HG02970 (cell line): Measurements from ENCODE around the gene SMYD3.
"Not testable (repeated sequence)": the region's sequence is repeated elsewhere in the genome, so short reads cannot be mapped to it uniquely, and the experiment has no call there.

Experiments
- ATAC-seq: cut with Tn5 transposase; IDR thresholded peaks from one replicate; pipeline ENCODE4 v1.9.1; 2021; ENCODE audit warnings: mild to moderate bottlenecking, moderate library complexity, moderate number of reproducible peaks; ENCODE audit not compliant: unreplicated experiment, low FRiP score

SMYD3 gene

GRCh38 chr1:245984390-245985155 lies 522.5 kb downstream of the SMYD3 start:
- no peak for ATAC-seq

GRCh38 chr1:245983294-245983967 lies 523.6 kb downstream of the SMYD3 start:
- ATAC-seq = no peak

- ATAC-seq = no peak
Measured at GRCh38 chr1:245979589-245979988, 527.5 kb downstream of the SMYD3 start.

- no peak for ATAC-seq
Measured at GRCh38 chr1:245978915-245979314, 528.2 kb downstream of the SMYD3 start.

GRCh38 chr1:245972476-245972875 lies 534.6 kb downstream of the SMYD3 start:
- no peak for ATAC-seq

- ATAC-seq = no peak
Measured at GRCh38 chr1:245971711-245972085, 535.4 kb downstream of the SMYD3 start.

DNA sequence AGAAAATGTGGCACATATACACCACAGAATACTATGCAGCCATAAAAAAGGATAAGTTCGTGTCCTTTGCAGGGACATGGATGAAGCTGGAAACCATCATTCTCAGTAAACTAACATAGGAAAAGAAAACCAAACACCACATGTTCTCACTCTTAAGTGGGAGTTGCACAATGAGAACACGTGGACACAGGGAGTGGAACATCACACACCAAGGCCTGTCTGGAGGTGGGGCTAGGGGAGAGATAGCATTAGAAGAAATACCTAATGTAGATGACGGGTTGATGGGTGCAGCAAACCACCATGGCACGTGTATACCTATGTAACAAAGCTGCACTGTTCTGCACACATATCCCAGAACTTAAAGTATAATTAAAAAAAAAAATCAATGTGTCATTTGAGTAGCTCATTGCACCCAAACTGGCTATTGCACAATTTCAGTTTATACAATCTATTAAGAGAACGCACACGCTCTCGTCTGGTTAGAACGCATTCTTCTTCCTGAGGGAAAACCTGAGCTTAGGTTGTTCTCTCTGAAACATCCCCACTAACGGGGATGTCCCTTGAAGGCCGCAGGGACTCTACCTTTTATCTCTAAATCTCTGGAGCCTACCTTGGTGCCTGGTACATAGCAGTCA lies 535.9 kb downstream of the SMYD3 start:
- ATAC-seq = not testable (repeated sequence)

DNA sequence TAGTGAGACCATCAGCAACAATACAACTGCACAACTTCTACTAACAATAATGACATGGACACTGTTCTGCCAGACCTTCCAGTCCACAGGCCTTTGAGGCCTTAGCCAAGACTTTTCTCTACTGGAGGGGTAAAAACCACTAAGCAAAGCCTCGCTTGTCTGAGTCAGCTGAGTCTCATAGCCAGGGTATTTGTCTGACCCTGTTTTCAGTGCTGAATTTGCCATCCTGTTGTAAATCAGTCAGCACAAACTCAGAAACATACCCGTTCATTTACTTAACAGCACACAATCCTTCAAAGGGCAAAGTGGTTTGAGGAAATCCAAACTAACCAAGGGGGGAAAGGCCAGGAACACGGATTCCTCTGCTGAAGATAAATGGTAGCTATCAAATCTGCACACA lies 537.8 kb downstream of the SMYD3 start:
- ATAC-seq = no peak

DNA sequence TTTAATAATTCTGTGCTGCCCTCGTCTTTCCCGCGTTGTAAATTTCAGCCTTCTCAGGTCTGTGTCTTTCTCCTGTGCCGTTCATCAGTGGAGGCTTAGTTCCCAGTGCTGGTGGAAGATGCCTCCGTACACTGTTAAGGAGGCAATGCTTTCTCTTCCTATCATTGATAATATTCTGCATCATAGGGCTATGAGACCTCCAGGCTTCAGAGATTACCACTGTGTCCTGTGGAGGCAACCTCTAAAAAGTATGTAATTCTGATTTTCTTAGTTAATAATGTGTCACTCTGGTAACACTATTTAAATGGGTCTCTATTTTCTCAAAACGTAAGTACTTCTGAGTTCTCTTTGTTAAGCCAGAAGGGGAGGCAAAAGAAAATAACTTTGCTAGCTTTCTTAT lies 538.3 kb downstream of the SMYD3 start:
- ATAC-seq = no peak

GRCh38 chr1:245965398-245965797 lies 541.7 kb downstream of the SMYD3 start:
- ATAC-seq = no peak

- no peak for ATAC-seq
Measured at GRCh38 chr1:245963649-245964048, 543.4 kb downstream of the SMYD3 start.

GRCh38 chr1:245962453-245962852 lies 544.6 kb downstream of the SMYD3 start:
- ATAC-seq = no peak

- no peak for ATAC-seq
Measured at GRCh38 chr1:245961137-245961540, 545.9 kb downstream of the SMYD3 start.

- ATAC-seq = no peak
Measured at GRCh38 chr1:245960171-245960570, 546.9 kb downstream of the SMYD3 start.

GRCh38 chr1:245958016-245958415 lies 549.1 kb downstream of the SMYD3 start:
- no peak for ATAC-seq

DNA sequence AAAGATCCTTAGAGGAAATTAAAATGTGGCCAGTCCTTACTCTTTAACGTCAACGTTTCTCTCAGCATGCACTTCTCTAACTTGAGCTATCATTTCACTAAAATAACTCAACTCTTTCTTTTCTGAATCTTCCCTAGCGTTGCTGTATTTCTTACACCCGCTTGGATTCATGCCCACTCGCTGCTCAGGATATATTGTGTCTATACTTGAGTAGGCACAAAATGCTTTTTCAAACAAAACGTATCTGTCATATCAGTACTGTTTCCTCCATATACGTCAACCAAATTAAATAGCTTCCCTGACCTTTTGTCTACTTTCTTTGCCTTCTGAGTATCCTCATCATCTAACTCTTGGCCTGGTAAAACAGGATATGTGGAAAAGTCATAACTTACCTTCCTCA lies 549.7 kb downstream of the SMYD3 start:
- ATAC-seq = no peak

DNA sequence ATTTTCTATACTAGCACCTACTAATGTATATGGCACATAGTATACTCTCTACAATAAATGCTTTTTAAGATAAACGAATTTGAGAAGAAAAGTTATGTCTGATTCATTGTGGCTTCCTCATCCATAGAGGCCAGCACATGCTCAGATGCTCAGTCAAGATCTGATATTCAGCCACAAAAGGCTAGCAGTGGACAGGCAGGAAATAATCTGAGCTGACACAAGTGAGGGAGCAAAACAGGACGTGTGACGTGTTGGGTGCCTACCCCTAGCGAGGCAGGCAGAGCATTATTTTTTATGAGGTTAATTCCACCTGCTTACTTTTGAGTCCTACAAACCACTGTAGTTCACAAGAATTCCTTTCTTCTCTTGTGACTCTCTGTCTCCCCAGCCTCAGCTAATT lies 550.9 kb downstream of the SMYD3 start:
- no peak for ATAC-seq

DNA sequence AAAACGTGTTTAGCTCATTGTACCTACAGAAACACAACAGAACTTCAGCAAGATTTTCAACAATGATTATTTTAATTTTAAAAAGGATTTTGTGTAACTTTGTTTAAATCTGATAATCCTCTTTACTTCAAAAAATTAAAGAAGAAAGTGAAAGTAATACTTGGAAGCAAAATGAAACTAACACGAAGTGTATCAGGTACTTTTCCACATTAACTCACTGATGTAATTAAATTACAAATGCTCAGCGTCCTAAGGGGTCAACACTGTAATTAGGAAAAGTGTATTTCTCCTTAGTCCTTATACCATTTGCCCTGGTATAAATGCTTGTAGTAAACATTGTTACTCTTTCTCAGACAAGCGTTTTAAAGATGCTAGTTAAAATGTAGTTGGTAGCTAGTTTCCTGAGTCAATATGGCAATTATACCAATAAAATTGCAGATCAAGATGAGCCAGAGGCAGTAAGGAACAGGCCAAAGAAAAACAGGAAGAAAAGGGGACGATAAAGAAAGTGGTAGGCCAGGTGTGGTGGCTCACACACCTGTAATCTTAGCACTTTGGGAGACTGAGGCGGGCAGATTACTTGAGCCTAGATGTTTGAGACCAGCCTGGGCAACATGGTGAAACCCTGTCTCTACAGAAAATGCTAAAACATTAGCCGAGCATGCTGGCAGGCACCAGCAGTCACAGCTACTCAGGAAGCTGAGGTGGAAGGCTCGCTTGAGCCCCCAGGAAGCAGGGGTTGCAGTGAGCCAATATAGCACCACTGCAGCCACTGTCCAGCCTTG lies 553.0 kb downstream of the SMYD3 start:
- no peak for ATAC-seq

GRCh38 chr1:245952383-245953026 lies 554.6 kb downstream of the SMYD3 start:
- no peak for ATAC-seq

DNA sequence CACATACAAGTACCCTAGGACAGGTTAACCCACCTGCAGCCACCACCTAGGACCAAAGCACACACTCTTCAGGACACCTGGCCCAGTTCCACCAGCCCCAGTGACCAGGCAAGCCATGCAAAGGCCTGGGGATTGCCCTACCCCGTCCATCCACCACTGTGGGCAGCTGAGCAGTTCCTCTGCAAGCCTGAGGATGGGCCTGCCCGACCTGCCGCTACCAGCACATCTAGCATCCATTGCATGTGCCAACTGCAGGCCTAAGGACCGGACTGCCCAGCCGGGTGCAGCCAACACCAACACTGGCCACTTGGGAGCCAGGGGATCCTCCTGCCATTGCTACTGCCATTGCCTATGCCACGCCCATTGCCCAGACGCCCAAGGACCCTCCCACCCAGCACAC lies 558.3 kb downstream of the SMYD3 start:
- ATAC-seq = no peak
